Measurements from ENCODE around the gene EEF2KMT.
"Not testable (repeated sequence)": the region's sequence is repeated elsewhere in the genome, so short reads cannot be mapped to it uniquely, and the experiment has no call there.

Gene EEF2KMT

DNA sequence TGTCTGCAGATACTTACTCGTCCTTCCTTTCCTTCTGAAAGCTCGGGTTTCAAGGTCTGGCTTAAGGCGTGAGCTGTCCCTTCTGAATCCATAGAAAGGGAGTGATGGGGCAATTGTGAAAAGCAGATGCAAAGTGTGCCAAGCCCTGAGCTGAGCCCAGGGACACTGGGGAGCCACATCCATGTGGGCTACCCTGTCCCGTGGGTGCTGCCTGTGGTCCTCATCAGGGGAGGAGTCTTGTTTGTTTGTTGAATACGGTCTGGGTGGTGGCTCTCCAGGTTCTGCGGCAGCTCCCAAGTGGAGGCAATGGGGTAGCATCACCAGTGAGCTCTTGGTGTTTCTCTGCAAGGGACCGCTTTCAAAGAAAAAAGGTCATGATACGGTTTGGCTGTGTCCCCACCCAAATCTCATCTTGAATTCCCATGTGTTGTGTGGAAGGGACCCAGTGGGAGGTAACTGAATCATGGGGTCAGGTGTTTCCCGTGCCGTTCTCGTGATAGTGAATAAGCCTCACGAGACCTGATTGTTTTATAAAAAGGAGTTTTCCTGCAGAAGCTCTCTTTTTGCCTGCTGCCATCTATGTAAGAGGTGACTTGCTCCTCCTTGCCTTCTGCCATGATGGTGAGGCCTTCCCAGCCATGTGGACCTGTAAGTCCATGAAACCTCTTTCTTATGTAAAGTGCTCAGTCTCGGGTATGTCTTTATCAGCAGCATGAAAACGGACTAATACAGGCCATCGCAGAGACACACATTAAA is 27.0 kb downstream of the EEF2KMT start:
- DNase-seq = no peak

DNA sequence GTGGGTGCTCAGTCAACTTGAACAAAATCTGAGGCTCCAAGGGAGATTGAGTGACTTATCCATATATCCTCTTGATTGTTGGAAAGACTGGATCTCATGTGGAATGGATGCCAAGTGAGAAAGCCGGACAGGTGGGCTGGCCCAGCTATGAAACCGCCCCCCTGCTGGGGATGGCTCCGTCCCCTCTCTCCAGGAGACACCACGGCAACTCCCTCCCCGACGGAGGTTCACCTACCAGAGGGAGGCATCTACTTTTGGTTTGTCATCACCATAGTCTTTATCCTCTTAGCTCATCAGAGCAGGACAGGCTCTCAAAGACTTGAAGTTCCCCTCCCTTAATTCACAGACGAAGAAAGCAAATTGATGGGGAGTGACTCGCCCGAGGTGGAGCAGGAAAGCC is 27.7 kb downstream of the EEF2KMT start:
- no peak for DNase-seq

DNA sequence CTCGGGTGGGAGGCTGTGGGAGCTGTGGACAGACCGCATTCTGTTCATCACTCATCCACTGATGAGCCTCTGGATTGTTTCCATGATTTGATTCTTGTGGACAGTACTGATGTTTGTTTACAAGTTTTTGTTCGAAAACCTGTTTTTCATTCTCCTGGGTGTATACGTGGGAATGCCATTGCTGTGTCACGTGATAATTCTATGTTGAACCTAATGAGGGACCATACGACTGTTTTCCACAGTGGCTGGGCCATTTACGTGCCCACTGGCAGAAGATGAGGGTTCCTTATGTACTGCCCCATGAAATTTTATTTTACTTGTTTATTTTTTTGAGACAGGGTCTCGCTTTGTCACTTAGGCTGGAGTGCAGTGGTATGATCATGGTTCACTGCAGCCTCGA is 28.5 kb downstream of the EEF2KMT start:
- no peak for DNase-seq

- DNase-seq = no peak
Measured at GRCh38 chr16:5066511-5066910, 31.1 kb downstream of the EEF2KMT start.

DNA sequence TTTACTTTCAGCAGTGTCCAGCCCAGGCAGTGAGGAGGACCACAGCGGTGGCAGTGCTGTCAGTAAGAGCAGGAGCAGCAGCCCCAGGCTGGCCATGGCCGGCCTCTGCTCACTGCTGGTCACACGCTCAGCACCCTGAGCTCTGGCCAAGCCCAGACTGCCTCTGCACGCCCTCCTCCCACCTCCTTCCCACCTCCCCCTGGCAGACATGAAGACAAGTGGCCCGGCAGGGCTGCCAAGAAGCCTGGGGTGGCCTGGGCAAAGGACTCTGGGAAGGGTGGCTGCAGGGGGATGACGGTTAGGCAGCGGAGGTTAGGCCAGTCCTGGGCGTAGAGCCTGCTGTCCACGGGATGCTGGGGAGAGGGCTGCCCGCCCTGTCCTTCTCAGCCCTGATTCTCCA is 31.8 kb downstream of the EEF2KMT start, which contains the start of gene C16orf89:
C16orf89 (minus strand) TSS at position 144 of the 400 bp plus-strand sequence; CDS start at position 96, 48 bp downstream.
- DNase-seq = no peak

DNA sequence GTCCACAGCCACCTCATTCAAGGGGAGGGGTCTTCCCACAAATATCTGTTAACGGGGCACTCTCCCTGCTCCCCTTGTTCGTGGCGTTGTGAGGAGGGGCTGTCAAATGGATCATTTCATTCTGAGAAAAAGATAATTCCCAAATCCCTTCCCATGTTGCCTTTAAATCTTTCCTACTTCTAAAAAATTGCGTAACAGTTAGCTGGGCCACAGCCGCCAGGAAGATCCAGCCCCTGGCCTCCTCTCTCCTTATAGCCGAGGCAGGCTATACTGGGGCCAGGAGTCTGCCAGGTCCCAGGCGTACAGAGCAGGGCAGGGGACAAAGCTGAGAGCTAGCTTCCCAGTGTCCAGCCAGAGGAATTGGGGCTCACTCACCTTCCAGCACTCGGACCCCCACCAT is 32.3 kb downstream of the EEF2KMT start:
- DNase-seq = no peak

GRCh38 chr16:5064915-5065314 is 32.7 kb downstream of the EEF2KMT start:
- peak; percentile 32 for DNase-seq

DNA sequence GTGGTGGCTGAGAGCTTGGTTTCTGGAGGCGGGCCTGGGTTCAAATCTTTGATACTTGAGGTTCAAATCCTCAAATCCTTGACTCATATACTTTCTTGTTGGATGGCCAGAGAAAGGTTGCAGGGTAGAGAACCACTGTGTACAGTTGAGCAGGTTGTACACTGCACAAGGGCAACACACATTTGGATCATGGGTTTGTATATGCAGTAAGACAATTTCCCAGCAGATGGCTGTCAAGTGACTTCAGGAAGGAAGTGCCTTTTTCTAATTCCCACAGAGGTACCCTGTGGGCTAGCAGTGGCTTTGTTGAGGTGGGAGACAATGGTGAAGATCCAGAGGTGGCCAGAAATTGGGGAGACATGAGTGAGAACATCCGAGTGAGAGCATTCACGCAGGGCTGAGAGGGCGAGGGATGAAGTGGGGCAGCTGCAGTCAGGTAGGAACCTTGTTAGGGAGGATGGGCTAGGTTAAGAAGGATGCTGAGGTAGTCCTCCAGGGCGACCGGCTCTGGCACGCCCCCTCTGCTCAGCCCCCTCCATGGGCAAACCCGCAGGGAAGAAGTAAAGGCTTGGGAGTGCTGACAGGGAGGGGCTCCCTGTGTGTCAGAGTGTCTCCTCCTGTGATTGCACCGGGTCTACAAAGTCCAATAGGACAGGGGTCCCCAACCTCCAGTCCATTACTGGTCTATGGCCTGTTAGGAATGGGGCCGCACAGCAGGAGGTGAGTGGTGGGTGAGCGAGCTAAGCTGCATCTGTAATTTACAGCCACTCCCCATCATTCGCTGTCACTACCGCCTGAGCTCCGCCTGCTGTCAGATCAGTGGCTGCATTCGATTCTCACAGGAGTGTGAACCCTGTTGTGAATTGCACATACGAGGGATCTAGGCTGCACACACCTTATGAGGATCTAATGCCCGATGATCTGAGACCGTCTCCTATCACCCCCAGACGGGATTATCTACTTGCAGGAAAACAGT is 34.5 kb downstream of the EEF2KMT start:
- DNase-seq = no peak

- DNase-seq = no peak
Measured at GRCh38 chr16:5062051-5062450, 35.5 kb downstream of the EEF2KMT start.

GRCh38 chr16:5060073-5060641 is 37.4 kb downstream of the EEF2KMT start:
- DNase-seq = no peak

DNA sequence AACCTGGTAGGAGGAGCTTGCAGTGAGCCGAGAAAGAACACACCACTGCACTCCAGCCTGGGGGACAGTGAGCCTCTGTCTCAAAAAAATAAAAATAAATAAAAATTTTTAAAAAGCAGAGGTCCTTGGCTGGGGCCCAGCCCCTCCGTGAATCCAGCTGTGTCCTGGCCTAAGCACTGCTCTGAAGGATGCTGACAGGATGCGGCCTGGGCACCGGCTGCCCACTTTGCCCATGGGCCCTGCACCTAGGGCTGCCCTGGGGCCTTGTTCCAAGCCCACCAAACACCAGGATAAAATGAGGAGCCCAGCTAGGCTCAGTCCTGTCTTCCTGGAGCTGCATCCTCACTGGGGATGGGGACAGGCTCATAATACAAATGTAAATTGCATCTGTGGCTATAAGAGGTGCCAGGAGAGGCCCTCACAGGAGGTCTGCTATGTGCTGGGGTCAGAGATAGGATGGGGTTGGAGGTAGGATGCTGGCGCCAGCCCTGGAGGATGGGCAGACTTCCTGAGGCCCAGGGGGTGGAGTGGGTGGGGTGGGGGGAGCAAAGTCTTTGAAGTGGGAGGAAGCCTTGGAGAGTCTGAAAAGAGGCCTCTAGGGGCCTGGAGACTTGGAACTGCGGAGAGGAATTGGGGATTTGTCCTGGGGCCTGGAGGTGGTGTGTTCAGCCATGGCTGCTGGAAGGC is 38.1 kb downstream of the EEF2KMT start:
- no peak for DNase-seq

DNA sequence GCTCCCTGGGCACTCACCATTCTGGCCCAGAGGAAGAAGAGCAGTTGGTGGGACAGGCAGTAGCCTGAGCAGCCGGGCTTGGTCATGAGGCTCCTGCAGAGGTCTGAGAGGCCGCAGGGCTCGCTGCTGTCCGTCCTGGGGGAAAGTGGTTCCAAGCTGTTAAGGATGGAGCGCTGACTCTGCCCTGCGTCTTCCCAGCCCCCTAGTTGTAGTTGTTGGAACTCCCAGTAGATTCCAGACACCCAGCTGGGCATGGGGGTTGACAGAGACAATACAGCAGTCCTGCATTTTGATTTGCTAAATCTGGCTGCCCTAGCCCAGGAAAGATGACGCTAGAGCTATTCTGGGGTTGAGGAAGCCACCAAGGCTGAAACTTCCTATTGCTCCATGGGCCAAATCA is 39.1 kb downstream of the EEF2KMT start:
- DNase-seq = no peak

DNA sequence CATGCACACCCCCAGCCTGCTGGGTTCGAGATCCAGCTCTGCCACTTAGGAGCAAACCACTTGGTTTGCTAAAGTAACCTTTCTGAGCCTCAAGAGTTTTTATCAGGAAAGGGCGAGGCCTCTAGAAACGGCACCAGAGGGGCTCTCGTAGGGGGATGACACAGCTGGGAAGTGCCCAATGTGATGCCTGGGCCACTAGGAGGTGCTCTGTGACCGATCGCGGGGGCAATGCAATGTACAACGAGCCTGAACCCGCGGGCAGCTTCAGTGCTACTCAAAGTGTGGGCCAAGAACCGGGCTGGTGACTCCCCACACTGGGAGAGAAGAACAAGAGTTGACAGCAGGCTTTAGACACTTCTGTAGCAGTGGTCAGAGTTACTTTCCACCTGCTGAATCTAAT is 41.2 kb downstream of the EEF2KMT start:
- DNase-seq = no peak

DNA sequence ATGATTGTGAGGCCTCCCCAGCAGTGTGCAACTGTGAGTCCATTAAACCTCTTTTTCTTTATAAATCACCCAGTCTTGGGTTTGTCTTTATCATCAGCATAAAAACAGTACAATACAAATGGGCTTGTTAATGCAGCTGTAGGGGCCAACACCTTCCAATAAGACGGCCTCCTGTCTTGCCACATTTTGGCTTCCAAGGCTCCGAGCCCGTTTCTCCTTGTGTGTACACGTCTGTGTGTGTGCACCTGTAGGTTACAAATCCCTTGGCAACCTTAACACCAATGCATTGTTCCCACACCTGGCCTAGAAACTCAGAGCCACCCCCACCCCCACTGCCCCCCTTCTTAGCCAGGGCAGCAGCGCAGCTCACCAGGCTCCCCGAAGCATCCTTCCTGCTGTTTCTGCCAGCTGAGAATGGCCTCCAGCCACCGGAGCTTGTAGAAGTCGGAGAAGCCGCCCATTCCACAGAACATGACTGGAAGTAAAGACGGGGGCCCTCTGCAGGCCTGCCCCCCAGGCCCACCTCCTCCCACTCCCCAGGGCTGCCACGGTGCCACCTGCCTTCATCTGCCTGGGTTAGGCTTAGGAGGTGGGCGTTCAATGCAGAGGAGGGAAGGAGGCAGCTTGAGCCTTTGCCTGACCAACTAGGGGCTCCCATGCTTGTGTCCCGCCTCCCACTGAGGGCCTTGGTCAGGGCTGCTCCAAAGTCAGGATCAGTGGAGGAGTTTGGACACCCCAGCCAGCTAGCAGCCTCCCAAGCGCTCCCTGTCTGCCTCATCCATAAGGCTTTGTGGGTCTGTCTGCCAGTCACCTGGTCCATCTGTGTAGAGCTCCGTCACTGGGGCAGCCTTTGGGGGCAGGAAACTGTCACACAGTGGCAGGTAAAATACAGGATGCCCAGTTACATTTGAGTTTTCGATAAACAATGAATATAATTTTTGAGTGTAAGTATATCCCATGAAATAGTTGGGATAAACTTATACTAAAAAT is 42.4 kb downstream of the EEF2KMT start:
- DNase-seq = no peak

DNA sequence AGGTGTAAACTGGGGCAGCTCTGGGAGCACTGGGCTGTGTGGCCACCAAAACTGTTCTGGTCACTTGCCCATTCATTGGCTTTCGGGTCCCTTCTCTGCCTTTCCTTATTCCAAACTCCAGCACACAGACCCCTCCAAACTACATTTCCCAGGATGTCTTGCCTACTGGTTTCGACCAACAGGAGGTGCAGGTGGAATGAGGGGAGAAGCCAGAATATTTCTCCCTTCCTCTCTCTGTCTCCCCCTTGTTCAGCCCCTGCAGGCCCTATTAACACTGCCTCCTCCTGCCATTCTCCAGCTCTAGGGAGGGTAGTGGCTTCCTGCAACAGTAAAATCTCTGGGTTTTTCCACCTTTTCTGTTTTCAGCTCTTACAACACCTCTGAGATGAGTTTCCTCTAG is 50.7 kb downstream of the EEF2KMT start:
- DNase-seq = no peak

GRCh38 chr16:5045499-5046115 is 52.0 kb downstream of the EEF2KMT start:
- DNase-seq = no peak

GRCh38 chr16:5044581-5044980 is 53.0 kb downstream of the EEF2KMT start:
- DNase-seq = not testable (repeated sequence)

GRCh38 chr16:5044011-5044540 is 53.5 kb downstream of the EEF2KMT start:
- DNase-seq = no peak

DNA sequence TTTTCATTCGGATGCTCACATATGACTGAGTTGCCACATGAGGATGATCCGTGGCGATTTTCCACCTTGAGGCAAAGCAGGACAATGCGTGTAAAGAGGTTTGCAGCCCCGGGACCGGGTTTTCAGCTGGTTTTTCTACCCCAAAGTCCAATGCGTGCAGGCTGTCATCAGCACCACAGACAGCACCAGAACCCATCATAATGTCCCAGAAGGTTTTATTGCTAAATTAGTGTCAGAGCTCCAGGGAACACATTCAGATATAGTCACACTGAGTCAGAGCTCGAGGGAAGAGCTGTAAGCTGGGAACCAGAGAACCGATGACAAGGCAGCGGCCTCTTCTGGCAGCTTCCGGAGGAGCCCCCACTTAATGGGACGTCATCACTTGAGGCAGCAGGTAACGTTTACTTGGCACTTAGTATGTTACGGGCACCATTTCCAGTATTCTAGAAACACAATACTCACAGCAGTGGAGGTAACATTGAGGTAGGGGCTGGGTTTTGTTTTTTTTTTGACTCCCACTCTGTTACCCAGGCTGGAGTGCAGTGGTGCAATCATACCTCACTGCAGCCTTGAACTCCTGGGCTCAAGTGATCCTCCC is 54.9 kb downstream of the EEF2KMT start:
- no peak for DNase-seq

DNA sequence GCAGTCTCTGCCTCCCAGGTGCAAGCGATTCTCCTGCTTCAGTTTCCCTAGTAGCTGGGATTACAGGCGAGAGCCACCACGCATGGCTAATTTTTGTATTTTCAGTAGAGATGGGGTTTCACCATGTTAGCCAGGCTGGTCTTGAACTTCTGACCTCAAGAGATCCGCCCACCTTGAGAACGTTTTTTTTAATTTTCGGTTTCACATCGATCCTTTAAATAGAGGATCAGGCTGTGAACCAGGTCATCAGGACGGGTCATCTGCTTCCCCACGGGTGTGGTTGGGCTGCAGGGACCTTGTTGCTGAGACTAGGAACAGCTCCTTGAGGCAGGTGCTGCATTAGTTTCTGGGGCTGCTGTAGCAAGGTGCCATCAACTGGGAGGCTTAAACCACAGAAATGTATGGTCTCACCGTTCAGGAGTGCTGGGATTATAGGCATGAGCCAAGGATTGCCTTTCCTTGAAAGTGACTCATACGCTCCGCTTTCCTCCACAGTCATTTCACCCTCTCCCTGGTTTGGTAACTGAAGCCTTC is 55.9 kb downstream of the EEF2KMT start:
- no peak for DNase-seq
